ENCODE measurements around the gene CUEDC1.
"Not testable (repeated sequence)": the region's sequence is repeated elsewhere in the genome, so short reads cannot be mapped to it uniquely, and the experiment has no call there.

Gene CUEDC1

GRCh38 chr17:57984936-57985674, 29.9 kb upstream of the CUEDC1 start:
- ATAC-seq, result no peak

GRCh38 chr17:57984261-57984890, 29.2 kb upstream of the CUEDC1 start:
- no peak for ATAC-seq

- no peak for ATAC-seq
Measured at GRCh38 chr17:57983446-57983845, 28.2 kb upstream of the CUEDC1 start.

GRCh38 chr17:57982452-57983170, 27.4 kb upstream of the CUEDC1 start:
- ATAC-seq, result peak; percentile 64 to 89

GRCh38 chr17:57980522-57980921, 25.3 kb upstream of the CUEDC1 start:
- ATAC-seq, result no peak

- ATAC-seq, result no peak
Measured at GRCh38 chr17:57979076-57979475, 23.9 kb upstream of the CUEDC1 start.

- no peak for ATAC-seq
Measured at GRCh38 chr17:57976594-57976993, 21.4 kb upstream of the CUEDC1 start.

GRCh38 chr17:57975044-57975443, 19.8 kb upstream of the CUEDC1 start:
- ATAC-seq, result no peak

GRCh38 chr17:57974053-57974824, 19.0 kb upstream of the CUEDC1 start:
- not testable (repeated sequence) for ATAC-seq

- ATAC-seq, result no peak
Measured at GRCh38 chr17:57972151-57972550, 16.9 kb upstream of the CUEDC1 start.

- no peak for ATAC-seq
Measured at GRCh38 chr17:57971572-57971971, 16.4 kb upstream of the CUEDC1 start.

- no peak for ATAC-seq
Measured at GRCh38 chr17:57970710-57971109, 15.5 kb upstream of the CUEDC1 start.

GRCh38 chr17:57968456-57968855, 13.2 kb upstream of the CUEDC1 start:
- ATAC-seq, result no peak

- ATAC-seq, result no peak
Measured at GRCh38 chr17:57966875-57967274, 11.7 kb upstream of the CUEDC1 start.

- ATAC-seq, result no peak
Measured at GRCh38 chr17:57966246-57966645, 11.0 kb upstream of the CUEDC1 start.

GRCh38 chr17:57965521-57966160, 10.4 kb upstream of the CUEDC1 start:
- no peak for ATAC-seq

GRCh38 chr17:57963149-57963511, 7.9 kb upstream of the CUEDC1 start:
- no peak for ATAC-seq

- no peak for ATAC-seq
Measured at GRCh38 chr17:57962279-57963148, 7.3 kb upstream of the CUEDC1 start.

GRCh38 chr17:57959929-57960328, 4.7 kb upstream of the CUEDC1 start:
- no peak for ATAC-seq

- ATAC-seq, result not testable (repeated sequence)
Measured at GRCh38 chr17:57958391-57958790, 3.2 kb upstream of the CUEDC1 start.

- ATAC-seq, result no peak
Measured at GRCh38 chr17:57957886-57958285, 2.7 kb upstream of the CUEDC1 start.
